SK-N-SH (cell line): ENCODE measurements around the gene NOL4L. TPM values are rescaled to one million over a fixed set of nuclear protein-coding genes. Genes with fewer than 3 reads are reported as not detected.

ENCODE experiments used
- CTCF ChIA-PET: fragments of 300-600, 350-600 bp; formaldehyde crosslinking; extraction: SDS; loops from one replicate; lab custom pipeline; 2021; lab: Yijun Ruan, JAX
- POLR2A ChIA-PET: fragments of 350-600 bp; sonication (Branson Sonifier 250); formaldehyde crosslinking; extraction: SDS; loops from one replicate; lab custom pipeline; 2020; ENCODE audit warnings: antibody characterized with exemption, inconsistent platforms; lab: Yijun Ruan, JAX
- DNase-seq: peaks from one replicate; pipeline ENCODE4 v3.0.0; 2012
- H2AFZ ChIP-seq: fragments of 200-600 bp; sonication (generic); 2 replicates; pipeline ENCODE4 v1.8.1; 2016; ENCODE audit warnings: antibody characterized with exemption, mild to moderate bottlenecking, low read depth
- H3F3A ChIP-seq: fragments of 200-600 bp; sonication (generic); replicated peaks from 2 replicates; pipeline ENCODE3; 2016; ENCODE audit warnings: antibody characterized with exemption, mild to moderate bottlenecking; ENCODE audit not compliant: insufficient read depth
- H3K27ac ChIP-seq, 2 experiments: fragments of 200-500 bp in 1 of 2; fragments of 200-600 bp in 1 of 2; sonication (Bioruptor generic) in 1 of 2; sonication (generic), shearing (Covaris generic) in 1 of 2; 2 replicates each; pipeline versions ENCODE4 v1.5.1 to v1.6.1; 2014 to 2016; ENCODE audit warnings: low read depth in 2 of 2, inconsistent platforms in 1 of 2, low read length in 1 of 2, mild to moderate bottlenecking in 1 of 2, mixed read lengths in 1 of 2
- H3K27me3 ChIP-seq: fragments of 200-600 bp; sonication (generic), shearing (Covaris generic); 2 replicates; pipeline ENCODE4 v1.6.1; 2016; ENCODE audit warnings: mixed run types; ENCODE audit not compliant: insufficient read depth
- H3K36me3 ChIP-seq, 2 experiments: fragments of 200-500 bp in 1 of 2; fragments of 200-600 bp in 1 of 2; sonication (Bioruptor generic) in 1 of 2; sonication (generic) in 1 of 2; replicated peaks in 1 of 2; 2 replicates each; pipeline versions ENCODE3 to v1.5.1; 2014 to 2016; ENCODE audit warnings: low read length in 1 of 2, mild to moderate bottlenecking in 1 of 2; ENCODE audit not compliant: insufficient read depth in 2 of 2, control insufficient read depth in 1 of 2
- H3K4me1 ChIP-seq, 2 experiments: fragments of 200-500 bp in 1 of 2; fragments of 200-600 bp in 1 of 2; sonication (Bioruptor generic) in 1 of 2; sonication (generic), shearing (Covaris generic) in 1 of 2; 2 replicates each; pipeline versions ENCODE4 v1.5.1 to v1.6.1; 2014 to 2016; ENCODE audit warnings: low read depth in 1 of 2, low read length in 1 of 2, mixed run types in 1 of 2; ENCODE audit not compliant: insufficient read depth in 2 of 2, control insufficient read depth in 1 of 2
- H3K4me2 ChIP-seq: fragments of 200-600 bp; sonication (generic), shearing (Covaris generic); 2 replicates; pipeline ENCODE4 v1.6.1; 2017; ENCODE audit warnings: mixed run types
- H3K4me3 ChIP-seq, 2 experiments: fragments of 200-500 bp in 1 of 2; fragments of 200-600 bp in 1 of 2; sonication (Bioruptor generic) in 1 of 2; sonication (generic), shearing (Covaris generic) in 1 of 2; 2 replicates each; pipeline versions ENCODE4 v1.5.1 to v1.8.1; 2014 to 2016; ENCODE audit warnings: low read depth in 2 of 2, inconsistent platforms in 1 of 2, low read length in 1 of 2, mild to moderate bottlenecking in 1 of 2, mixed read lengths in 1 of 2, moderate library complexity in 1 of 2
- H3K79me2 ChIP-seq: fragments of 200-600 bp; sonication (generic); 2 replicates; pipeline ENCODE4 v1.8.1; 2017; ENCODE audit warnings: mild to moderate bottlenecking; ENCODE audit not compliant: insufficient read depth
- H3K9ac ChIP-seq: fragments of 200-600 bp; sonication (generic); 2 replicates; pipeline ENCODE4 v1.6.1; 2017; ENCODE audit warnings: mixed run types
- H3K9me2 ChIP-seq: fragments of 200-600 bp; sonication (generic); 2 replicates; pipeline ENCODE4 v1.6.1; 2017; ENCODE audit warnings: mixed run types
- H3K9me3 ChIP-seq: fragments of 200-600 bp; sonication (generic); 2 replicates; pipeline ENCODE4 v1.6.1; 2017; ENCODE audit warnings: mixed run types, mild to moderate bottlenecking, moderate library complexity
- H4K20me1 ChIP-seq: fragments of 200-600 bp; sonication (generic); 2 replicates; pipeline ENCODE4 v1.6.1; 2017; ENCODE audit warnings: mild to moderate bottlenecking, mixed run types; ENCODE audit not compliant: insufficient read depth
- FOXJ3 ChIP-seq: sonication (generic); formaldehyde crosslinking; IDR thresholded peaks from 2 replicates; pipeline ENCODE4 v1.5.1; 2020; ENCODE audit warnings: mild to moderate bottlenecking, missing genetic modification reagents
- GABPA ChIP-seq: IDR thresholded peaks from 2 replicates; pipeline ENCODE4 v1.4.0; 2012; ENCODE audit warnings: low read depth, mild to moderate bottlenecking
- MEF2A ChIP-seq: IDR thresholded peaks from 2 replicates; pipeline ENCODE4 v1.4.0; 2012; ENCODE audit warnings: low read depth, borderline replicate concordance
- POLR2AphosphoS5 ChIP-seq: IDR thresholded peaks from 2 replicates; pipeline ENCODE4 v1.6.1; 2012; ENCODE audit warnings: low read depth, low read length
- SIN3A ChIP-seq: IDR thresholded peaks from 2 replicates; pipeline ENCODE4 v1.6.1; 2012; ENCODE audit warnings: low read depth, mild to moderate bottlenecking, low read length, moderate library complexity, borderline replicate concordance
- TAF1 ChIP-seq: IDR thresholded peaks from 2 replicates; pipeline ENCODE4 v1.6.1; 2012; ENCODE audit warnings: low read depth, mild to moderate bottlenecking, low read length, moderate library complexity, borderline replicate concordance
- TCF12 ChIP-seq: IDR thresholded peaks from 2 replicates; pipeline ENCODE4 v1.4.0; 2012
- YY1 ChIP-seq: IDR thresholded peaks from 2 replicates; pipeline ENCODE4 v1.4.0; 2012; ENCODE audit warnings: low read depth, mild to moderate bottlenecking
- WGBS: methylation state at CpG from one replicate; pipeline ENCODE4 v1.1.6; 2017; ENCODE audit warnings: low lambda C conversion rate; 5-methylcytosine and 5-hydroxymethylcytosine counted together
- polyA plus RNA-seq, 3 experiments: library from polyadenylated mRNA; depleted of rRNA; stranded (reverse); fragments of >200 nt; gene quantifications; 2 replicates each; pipeline ENCODE4 v1.2.3, GENCODE V29; 2012
- TF ChIP-seq, protein P1 (sequence below): IDR thresholded peaks from 2 replicates; pipeline ENCODE4 v1.4.0; 2012; ENCODE audit warnings: low read depth, borderline replicate concordance
- TF ChIP-seq, protein P2 (sequence below): fragments of 200-600 bp; sonication (generic); IDR thresholded peaks from 2 replicates; pipeline ENCODE4 v1.6.1; 2017; ENCODE audit warnings: antibody characterized with exemption, mild to moderate bottlenecking, moderate library complexity

Gene NOL4L
- polyA plus RNA-seq, 1 of the 3 experiments (the other 2 are of a cell fraction): 14.3 TPM

GRCh38 chr20:32436968-32437367 is 148.2 kb downstream of the NOL4L start (continued):
- no peak for TF ChIP-seq GABPA
- no peak for TF ChIP-seq SIN3A

GRCh38 chr20:32436142-32436861 is 148.8 kb downstream of the NOL4L start:
- Histone ChIP-seq H3K4me3 (no peak overlapping the region), H2AFZ (no peak overlapping the region), H3K9ac (no peak overlapping the region), H3K27ac (no peak overlapping the region; a peak in 1 of 4 replicates), H3K4me2 (no peak overlapping the region), H4K20me1 (peaks cover 13% of the 10 kb centered on the region), H3K9me2 (no peaks in the 10 kb centered on the region), H3K9me3 (no peaks in the 10 kb centered on the region), H3F3A (peaks cover 17% of the 10 kb centered on the region), H3K36me3 (peaks cover 71 to 92% of the 10 kb centered on the region in 2 experiments), H3K79me2 (peaks cover 19% of the 10 kb centered on the region), H3K4me1 (no peaks in the 10 kb centered on the region; a peak in 1 of 4 replicates), H3K27me3 (no peaks in the 10 kb centered on the region)
- ChIA-PET CTCF (interaction anchor here (0.7 to 1.5 kb wide), 5 partner anchors 10 to 49 kb away, joined by 3 read pairs; no protein-coding TSS in a partner anchor), POLR2A (no interaction called here)
- DNase-seq: peak; percentile 10
- WGBS: 95% methylated on average over 11 of the region's 11 CpGs
- TF ChIP-seq FOXJ3 (no peak), TAF1 (no peak), YY1 (no peak), TCF12 (no peak), MEF2A (no peak), POLR2AphosphoS5 (no peak)
- TF ChIP-seq, protein P1, sequence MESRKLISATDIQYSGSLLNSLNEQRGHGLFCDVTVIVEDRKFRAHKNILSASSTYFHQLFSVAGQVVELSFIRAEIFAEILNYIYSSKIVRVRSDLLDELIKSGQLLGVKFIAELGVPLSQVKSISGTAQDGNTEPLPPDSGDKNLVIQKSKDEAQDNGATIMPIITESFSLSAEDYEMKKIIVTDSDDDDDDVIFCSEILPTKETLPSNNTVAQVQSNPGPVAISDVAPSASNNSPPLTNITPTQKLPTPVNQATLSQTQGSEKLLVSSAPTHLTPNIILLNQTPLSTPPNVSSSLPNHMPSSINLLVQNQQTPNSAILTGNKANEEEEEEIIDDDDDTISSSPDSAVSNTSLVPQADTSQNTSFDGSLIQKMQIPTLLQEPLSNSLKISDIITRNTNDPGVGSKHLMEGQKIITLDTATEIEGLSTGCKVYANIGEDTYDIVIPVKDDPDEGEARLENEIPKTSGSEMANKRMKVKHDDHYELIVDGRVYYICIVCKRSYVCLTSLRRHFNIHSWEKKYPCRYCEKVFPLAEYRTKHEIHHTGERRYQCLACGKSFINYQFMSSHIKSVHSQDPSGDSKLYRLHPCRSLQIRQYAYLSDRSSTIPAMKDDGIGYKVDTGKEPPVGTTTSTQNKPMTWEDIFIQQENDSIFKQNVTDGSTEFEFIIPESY: no peak
- TF ChIP-seq, protein P2, sequence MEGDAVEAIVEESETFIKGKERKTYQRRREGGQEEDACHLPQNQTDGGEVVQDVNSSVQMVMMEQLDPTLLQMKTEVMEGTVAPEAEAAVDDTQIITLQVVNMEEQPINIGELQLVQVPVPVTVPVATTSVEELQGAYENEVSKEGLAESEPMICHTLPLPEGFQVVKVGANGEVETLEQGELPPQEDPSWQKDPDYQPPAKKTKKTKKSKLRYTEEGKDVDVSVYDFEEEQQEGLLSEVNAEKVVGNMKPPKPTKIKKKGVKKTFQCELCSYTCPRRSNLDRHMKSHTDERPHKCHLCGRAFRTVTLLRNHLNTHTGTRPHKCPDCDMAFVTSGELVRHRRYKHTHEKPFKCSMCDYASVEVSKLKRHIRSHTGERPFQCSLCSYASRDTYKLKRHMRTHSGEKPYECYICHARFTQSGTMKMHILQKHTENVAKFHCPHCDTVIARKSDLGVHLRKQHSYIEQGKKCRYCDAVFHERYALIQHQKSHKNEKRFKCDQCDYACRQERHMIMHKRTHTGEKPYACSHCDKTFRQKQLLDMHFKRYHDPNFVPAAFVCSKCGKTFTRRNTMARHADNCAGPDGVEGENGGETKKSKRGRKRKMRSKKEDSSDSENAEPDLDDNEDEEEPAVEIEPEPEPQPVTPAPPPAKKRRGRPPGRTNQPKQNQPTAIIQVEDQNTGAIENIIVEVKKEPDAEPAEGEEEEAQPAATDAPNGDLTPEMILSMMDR: no peak
